Activated CD4-positive, alpha-beta T cell treated with anti-CD3 and anti-CD28 coated beads for 36 hours (primary cell): Measurements from ENCODE around the gene MPHOSPH8. TPM values are rescaled to one million over a fixed set of nuclear protein-coding genes. Genes with fewer than 3 reads are reported as not detected.

ENCODE experiments used
- total RNA-seq, 2 experiments: library from RNA; stranded (reverse); gene quantifications; one replicate each; pipeline ENCODE4 v1.2.3, GENCODE V29; 2021

Gene MPHOSPH8
- total RNA-seq, 2 experiments from 2014 or later = 39.1 to 39.8 TPM

Other genes starting within 250 kb of the MPHOSPH8 start
- under 1 TPM; 0.11 to 0.25 TPM for gene TPTE2, start 72.1 kb upstream of the MPHOSPH8 start, total RNA-seq
- gene PSPC1, start 149.3 kb downstream of the MPHOSPH8 start, total RNA-seq = 10 to 100 TPM; 60.2 to 64.0 TPM
- gene ZMYM5, start 230.0 kb downstream of the MPHOSPH8 start, total RNA-seq = 10 to 100 TPM in 1 of 2 experiments, 1 to 10 TPM in 1; 9.1 to 10.1 TPM